Endodermal cell (in vitro differentiated cells): ENCODE data around the gene OR6B2. TPM values are rescaled to one million over a fixed set of nuclear protein-coding genes. Genes with fewer than 3 reads are reported as not detected.

Experiments
- DNase-seq: peaks from one replicate; pipeline ENCODE4 v3.0.0-alpha.2; 2017
- H3K27ac ChIP-seq: 2 replicates; pipeline ENCODE4 v1.5.1; 2013; ENCODE audit warnings: mild to moderate bottlenecking, low read depth, low read length, moderate library complexity
- H3K27me3 ChIP-seq: 2 replicates; pipeline ENCODE4 v1.6.1; 2013; ENCODE audit warnings: mild to moderate bottlenecking, low read length, moderate library complexity; ENCODE audit not compliant: insufficient read depth, control insufficient read depth, poor library complexity, severe bottlenecking
- H3K36me3 ChIP-seq: 2 replicates; pipeline ENCODE4 v1.7.0; 2013; ENCODE audit warnings: mild to moderate bottlenecking, low read length, moderate library complexity; ENCODE audit not compliant: control insufficient read depth, insufficient read depth
- H3K4me1 ChIP-seq: one replicate; pipeline ENCODE4 v1.7.0; 2013; ENCODE audit warnings: low read length; ENCODE audit not compliant: control insufficient read depth, insufficient read depth
- H3K4me3 ChIP-seq: 2 replicates; pipeline ENCODE4 v1.5.1; 2013; ENCODE audit warnings: mild to moderate bottlenecking, low read length, moderate library complexity
- H3K9ac ChIP-seq: 2 replicates; pipeline ENCODE4 v1.6.1; 2013; ENCODE audit warnings: mild to moderate bottlenecking, low read length, moderate library complexity; ENCODE audit not compliant: poor library complexity, severe bottlenecking; ENCODE audit errors: extremely low read depth
- H3K9me3 ChIP-seq: 2 replicates; pipeline ENCODE4 v1.6.1; 2013; ENCODE audit warnings: mild to moderate bottlenecking, low read length, moderate library complexity; ENCODE audit not compliant: control insufficient read depth
- H3K27ac Mint-ChIP-seq: 2 replicates; pipeline ENCODE4 v1.8.0; 2020; ENCODE audit warnings: mixed read lengths
- H3K27me3 Mint-ChIP-seq: 2 replicates; pipeline ENCODE4 v1.8.0; 2021; ENCODE audit warnings: mild to moderate bottlenecking, mixed read lengths; ENCODE audit not compliant: insufficient read depth
- H3K36me3 Mint-ChIP-seq: 2 replicates; pipeline ENCODE4 v1.8.0; 2020; ENCODE audit warnings: low read depth, mixed read lengths
- H3K4me1 Mint-ChIP-seq: 2 replicates; pipeline ENCODE4 v1.8.0; 2020; ENCODE audit warnings: mixed read lengths
- H3K4me3 Mint-ChIP-seq: 2 replicates; pipeline ENCODE4 v1.8.0; 2020; ENCODE audit warnings: mild to moderate bottlenecking, moderate library complexity, mixed read lengths
- H3K9me3 Mint-ChIP-seq: 2 replicates; pipeline ENCODE4 v1.8.0; 2020; ENCODE audit warnings: mild to moderate bottlenecking, mixed read lengths
- WGBS, 2 experiments: methylation state at CpG; one replicate each; pipeline versions ENCODE4 v1.1.5 to v1.1.7; 2013; ENCODE audit warnings: missing lambda C conversion rate in 2 of 2, mixed read lengths in 1 of 2; ENCODE audit not compliant: insufficient coverage in 1 of 2, insufficient read length in 1 of 2; 5-methylcytosine and 5-hydroxymethylcytosine counted together
- long read RNA-seq, 4 experiments: library from polyadenylated mRNA in 2 of 4; library from RNA in 1 of 4; library from capped mRNA in 1 of 4; stranded (forward) in 3 of 4; unstranded in 1 of 4; transcript quantifications; one replicate each; pipeline ENCODE4 v2.0.0, GENCODE V29; 2020 to 2021; ENCODE audit warnings: inconsistent platforms in 1 of 4
- polyA plus RNA-seq, 2 experiments: library from polyadenylated mRNA; stranded (reverse); fragments of 50-300 nt; gene quantifications; one replicate each; pipeline ENCODE4 v1.2.3, GENCODE V29; 2013
- total RNA-seq, 2 donors: library from RNA; stranded (reverse); fragmentation: NEBNext Ultra II Directional in 1 of 2; extraction: Animal tissue kit (Norgen Biotek cat#: 25700) in 1 of 2; gene quantifications; 2 replicates in 1 of 2; 3 replicates in 1 of 2; pipeline ENCODE4 v1.2.1, GENCODE V29; 2021
- TF ChIP-seq, protein P1 (sequence below): fragments of 200-600 bp; sonication (generic); conservative IDR thresholded peaks from 2 replicates; pipeline ENCODE4 v1.5.0; 2021; ENCODE audit warnings: antibody characterized with exemption, mild to moderate bottlenecking

The OR6B2 gene
- total RNA-seq, result not detected
- polyA plus RNA-seq (2013, experiment 1 of 2), result not detected
- not detected for polyA plus RNA-seq (2013, experiment 2 of 2)
- long read RNA-seq, experiment 1, result 0 reads
- long read RNA-seq, experiment 2, result 0 reads
- long read RNA-seq, experiment 3, result 0 reads
- long read RNA-seq, experiment 4, result 0 reads

DNA sequence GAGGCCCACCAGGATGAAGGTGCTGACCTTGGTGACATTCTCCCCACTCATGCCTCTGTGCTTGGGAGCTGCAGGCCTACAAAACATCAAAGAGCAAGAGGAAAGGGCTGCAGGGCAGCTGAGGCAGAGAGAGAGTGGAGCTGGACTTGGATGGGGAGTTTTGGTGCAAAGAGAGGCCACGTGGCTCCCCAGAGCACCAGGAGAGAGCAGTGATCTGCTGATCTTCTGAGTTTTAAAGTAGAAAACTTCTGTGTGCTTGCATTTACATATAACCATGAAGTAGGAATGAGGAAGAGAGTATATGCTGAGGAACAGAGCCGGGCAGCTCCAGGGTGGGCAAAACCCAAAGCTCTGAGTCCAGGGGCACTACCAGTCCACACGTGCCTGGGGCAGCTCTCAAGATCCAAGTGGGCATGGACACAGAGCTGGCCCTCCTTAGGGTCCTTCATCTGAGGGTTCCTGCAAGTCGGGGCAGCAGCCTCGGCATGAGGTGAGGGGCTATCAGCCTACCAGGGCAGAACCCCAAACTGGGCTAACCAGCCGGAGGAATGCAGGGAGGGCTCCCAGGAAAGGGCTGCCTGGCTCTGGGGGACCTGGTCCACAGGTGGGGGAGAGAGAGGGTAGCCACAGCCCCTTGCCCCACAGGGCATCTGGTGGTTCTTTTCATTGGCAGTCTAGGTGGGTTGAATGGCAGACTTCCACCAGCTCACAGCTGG is at the start of gene OR6B2:
Gene OR6B2, minus strand, starts transcription at position 51 of the 716 bp plus-strand sequence. Its CDS starts 0 bp downstream, at position 51.
- H3K27ac ChIP-seq, result no peak within 1 kb of the TSS
- peaks cover 77% of the 10 kb centered on the region for H3K27me3 ChIP-seq
- H3K9me3 Mint-ChIP-seq, result peaks cover 6% of the 10 kb centered on the region
- H3K4me3 ChIP-seq, result no peak within 1 kb of the TSS
- 66 to 79% methylated on average over 4 to 6 of the region's 6 CpGs for WGBS, 2 experiments
- H3K4me1 Mint-ChIP-seq, result no peaks in the 10 kb centered on the region
- H3K27me3 Mint-ChIP-seq, result peaks cover 68% of the 10 kb centered on the region
- no peaks in the 10 kb centered on the region for H3K9me3 ChIP-seq
- H3K4me1 ChIP-seq, result no peaks in the 10 kb centered on the region
- no peak for DNase-seq
- no peak within 1 kb of the TSS for H3K4me3 Mint-ChIP-seq
- H3K27ac Mint-ChIP-seq, result no peak within 1 kb of the TSS
- H3K9ac ChIP-seq, result no peak within 1 kb of the TSS
- no peaks in the 10 kb centered on the region for H3K36me3 Mint-ChIP-seq
- TF ChIP-seq, protein P1, sequence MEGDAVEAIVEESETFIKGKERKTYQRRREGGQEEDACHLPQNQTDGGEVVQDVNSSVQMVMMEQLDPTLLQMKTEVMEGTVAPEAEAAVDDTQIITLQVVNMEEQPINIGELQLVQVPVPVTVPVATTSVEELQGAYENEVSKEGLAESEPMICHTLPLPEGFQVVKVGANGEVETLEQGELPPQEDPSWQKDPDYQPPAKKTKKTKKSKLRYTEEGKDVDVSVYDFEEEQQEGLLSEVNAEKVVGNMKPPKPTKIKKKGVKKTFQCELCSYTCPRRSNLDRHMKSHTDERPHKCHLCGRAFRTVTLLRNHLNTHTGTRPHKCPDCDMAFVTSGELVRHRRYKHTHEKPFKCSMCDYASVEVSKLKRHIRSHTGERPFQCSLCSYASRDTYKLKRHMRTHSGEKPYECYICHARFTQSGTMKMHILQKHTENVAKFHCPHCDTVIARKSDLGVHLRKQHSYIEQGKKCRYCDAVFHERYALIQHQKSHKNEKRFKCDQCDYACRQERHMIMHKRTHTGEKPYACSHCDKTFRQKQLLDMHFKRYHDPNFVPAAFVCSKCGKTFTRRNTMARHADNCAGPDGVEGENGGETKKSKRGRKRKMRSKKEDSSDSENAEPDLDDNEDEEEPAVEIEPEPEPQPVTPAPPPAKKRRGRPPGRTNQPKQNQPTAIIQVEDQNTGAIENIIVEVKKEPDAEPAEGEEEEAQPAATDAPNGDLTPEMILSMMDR, result no peak
- H3K36me3 ChIP-seq, result no peaks in the 10 kb centered on the region

DNA sequence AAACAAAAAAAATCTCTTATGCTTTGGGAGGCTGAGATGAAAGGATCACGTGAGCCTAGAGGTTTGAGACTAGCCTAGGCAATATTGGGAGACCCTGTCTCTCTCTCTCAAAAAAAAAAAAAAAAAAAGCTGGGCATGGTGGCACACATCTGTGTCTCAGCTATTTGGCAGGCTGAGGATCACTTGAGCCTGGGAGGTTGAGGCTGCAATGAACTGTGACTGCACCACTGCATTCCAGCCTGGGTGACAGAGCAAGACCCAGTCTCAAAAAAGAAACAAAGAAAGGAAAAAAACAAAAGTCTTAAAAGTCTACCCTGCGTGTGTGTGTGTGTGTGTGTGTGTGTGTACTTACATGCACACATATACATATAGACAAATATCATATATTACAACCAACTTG is 48.4 kb upstream of the OR6B2 start:
- TF ChIP-seq, protein P1, result no peak
- Mint-ChIP-seq H3K9me3 (peaks cover 47% of the 10 kb centered on the region), H3K36me3 (no peaks in the 10 kb centered on the region), H3K27ac (no peak overlapping the region), H3K27me3 (peaks cover 2% of the 10 kb centered on the region), H3K4me1 (no peaks in the 10 kb centered on the region), H3K4me3 (no peak overlapping the region)
- Histone ChIP-seq H3K9ac (no peak overlapping the region), H3K9me3 (peaks cover 31% of the 10 kb centered on the region), H3K4me3 (no peak overlapping the region), H3K36me3 (no peaks in the 10 kb centered on the region), H3K27me3 (no peaks in the 10 kb centered on the region), H3K4me1 (no peaks in the 10 kb centered on the region), H3K27ac (no peak overlapping the region)
- no peak for DNase-seq
- 75% methylated on average over 1 of the region's 2 CpGs; no CpG with 5 or more reads in 1 of the 2 experiments for WGBS, 2 experiments

GRCh38 chr2:240077442-240077841 is 47.2 kb upstream of the OR6B2 start:
- H3K4me1 ChIP-seq, result no peaks in the 10 kb centered on the region
- peaks cover 34% of the 10 kb centered on the region for H3K9me3 ChIP-seq
- H3K4me3 Mint-ChIP-seq, result no peak overlapping the region
- H3K27me3 ChIP-seq, result no peaks in the 10 kb centered on the region
- no peak overlapping the region for H3K9ac ChIP-seq
- H3K4me1 Mint-ChIP-seq, result no peaks in the 10 kb centered on the region
- peaks cover 2% of the 10 kb centered on the region for H3K27me3 Mint-ChIP-seq
- no peak overlapping the region for H3K27ac Mint-ChIP-seq
- H3K36me3 Mint-ChIP-seq, result no peaks in the 10 kb centered on the region
- H3K27ac ChIP-seq, result no peak overlapping the region
- peak overlapping the region; percentile 41 for H3K4me3 ChIP-seq
- peaks cover 49% of the 10 kb centered on the region for H3K9me3 Mint-ChIP-seq
- no peaks in the 10 kb centered on the region for H3K36me3 ChIP-seq
- no peak for DNase-seq
- TF ChIP-seq, protein P1, result no peak
